ENCODE measurements around the gene CREB3L2. TPM values are rescaled to one million over a fixed set of nuclear protein-coding genes. Genes with fewer than 3 reads are reported as not detected.
A peak's percentile ranks its signal among the peaks of the same experiment; 100 is the strongest.

Gene CREB3L2
- total and polyA plus RNA-seq, 2 of the 8 experiments (the other 6 are each of a cell fraction or from before 2014, with no cell fraction given) = 14.4 to 48.3 TPM

DNA sequence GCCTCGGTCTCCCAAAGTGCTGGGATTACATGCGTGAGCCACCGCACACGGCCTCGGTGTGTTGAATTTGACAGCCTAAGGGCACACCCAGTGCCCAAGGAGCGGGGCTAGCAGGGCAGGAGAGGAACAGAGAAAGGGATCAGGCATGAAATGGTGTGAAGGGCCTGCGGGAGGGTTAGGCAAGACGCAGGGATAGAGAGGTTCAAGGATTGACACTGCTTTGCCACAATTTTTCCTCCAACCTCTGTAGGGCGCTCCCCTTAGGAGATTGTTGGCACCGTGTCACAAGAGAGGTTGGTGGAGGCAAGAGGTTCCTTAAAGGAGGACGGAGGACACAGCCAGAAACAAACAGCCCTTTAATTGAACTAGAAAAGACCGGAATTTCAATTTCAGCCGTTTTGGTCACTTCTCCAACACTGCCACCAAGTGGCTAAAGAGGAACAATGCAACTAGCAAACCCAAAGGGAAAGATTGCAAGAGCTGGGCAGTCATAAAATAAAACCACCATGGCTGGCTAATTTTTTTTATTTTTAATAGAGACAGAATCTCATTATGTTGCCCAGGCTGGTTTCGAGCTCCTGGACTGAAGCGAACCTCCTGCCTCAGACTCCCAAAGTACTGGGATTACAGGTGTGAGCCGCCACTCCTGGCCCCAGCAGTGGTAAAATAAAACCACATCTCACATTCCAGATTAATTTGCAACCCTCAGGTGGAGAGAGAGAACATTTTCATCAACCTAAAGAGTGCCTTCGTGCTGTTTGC is 6.9 kb upstream of the CREB3L2 start:
- no peak overlapping the region for H2BK120ac ChIP-seq (replicated peaks; ENCODE audit: low read depth, low read length)
- ChIA-PET CTCF (ENCODE audit: partially characterized antibody) (interaction anchor here (0.6 to 14.1 kb wide), 26 partner anchors 8 to 501 kb away, joined by 3 to 167 read pairs (median 4); no protein-coding TSS in a partner anchor), POLR2A (ENCODE audit: partially characterized antibody) (no interaction called here)
- H4K20me1 ChIP-seq (replicated peaks in 1 of 2; ENCODE audit: control insufficient read depth in 1 of 2, insufficient read depth in 2 of 2, low read length in 2 of 2) = no peaks in the 10 kb centered on the region
- H3K9ac ChIP-seq (replicated peaks in 1 of 4; ENCODE audit: extremely low read depth in 1 of 4, low read depth in 3 of 4, low read length in 3 of 4) = no peak overlapping the region
- H4K91ac ChIP-seq (replicated peaks; ENCODE audit: insufficient read length, low read length) = peak overlapping the region; percentile 61
- peak overlapping the region; percentile 56 for H2BK20ac ChIP-seq (ENCODE audit: low read length)
- no peak overlapping the region for H3K14ac ChIP-seq (ENCODE audit: insufficient read length)
- H3K23ac ChIP-seq (ENCODE audit: insufficient read length) = no peak overlapping the region
- no peak overlapping the region for H3K56ac ChIP-seq (replicated peaks; ENCODE audit: insufficient read length, low read depth, low read length)
- H3K4me3 ChIP-seq (ENCODE audit: extremely low read depth in 1 of 4, insufficient read depth in 2 of 4, low read depth in 3 of 4, low read length in 4 of 4) = no peak overlapping the region
- H2AFZ ChIP-seq (ENCODE audit: low read length) = peak overlapping the region; percentile 87
- no peak overlapping the region for H2AK5ac ChIP-seq (ENCODE audit: low read depth, low read length)
- H3K23me2 ChIP-seq (ENCODE audit: low read depth, low read length) = no peaks in the 10 kb centered on the region
- no peaks in the 10 kb centered on the region for H3K27me3 ChIP-seq (replicated peaks in 1 of 4; ENCODE audit: control insufficient read depth in 3 of 4, extremely low read depth in 1 of 4, insufficient read depth in 3 of 4, low read length in 3 of 4)
- no peaks in the 10 kb centered on the region for H3K36me3 ChIP-seq (ENCODE audit: control insufficient read depth in 2 of 4, insufficient read depth in 4 of 4, low read length in 3 of 4)
- H3K4me1 ChIP-seq (replicated peaks in 1 of 4; ENCODE audit: control insufficient read depth in 3 of 4, insufficient read depth in 4 of 4, low read length in 3 of 4) = peaks cover 0 to 2% (median 1%) of the 10 kb centered on the region in 4 experiments; a peak in 2 of 7 replicates
- WGBS, 2 experiments (ENCODE audit: extremely low coverage in 1 of 2, insufficient coverage in 1 of 2, insufficient read length in 1 of 2, insufficient replicate concordance in 2 of 2, low coverage in 1 of 2, low lambda C conversion rate in 2 of 2, missing lambda C conversion rate in 1 of 2) = 60% methylated on average over 17 of the region's 17 CpGs; no CpG with 5 or more reads in 1 of the 2 experiments
- H3K79me2 ChIP-seq (ENCODE audit: control insufficient read depth in 1 of 2, insufficient read depth in 2 of 2, low read length in 2 of 2) = no peaks in the 10 kb centered on the region
- H3K4me2 ChIP-seq (ENCODE audit: insufficient read depth in 1 of 2, low read depth in 2 of 2, low read length in 2 of 2) = no peak overlapping the region
- no peak overlapping the region for H4K5ac ChIP-seq (ENCODE audit: insufficient read length, low read depth, low read length)
- H3K9me3 ChIP-seq (ENCODE audit: insufficient read depth in 2 of 2, low read depth in 1 of 2, low read length in 1 of 2) = no peaks in the 10 kb centered on the region
- H4K8ac ChIP-seq (ENCODE audit: extremely low read depth, insufficient read depth, low read length) = no peak overlapping the region
- H2BK12ac ChIP-seq (ENCODE audit: low read depth, low read length) = peak overlapping the region; percentile 98; the same call in 1 of the 2 replicates
- peak overlapping the region; percentile 17 for H3K4ac ChIP-seq (replicated peaks; ENCODE audit: insufficient read length, low read depth, low read length)
- DNase-seq (ENCODE audit: low read depth in 1 of 2, low spot score in 2 of 2) (peak in 1 of 2 experiments; percentile 57), FAIRE-seq (peak; percentile 94)
- H2BK15ac ChIP-seq (ENCODE audit: low read length) = peak overlapping the region; percentile 75; the same call in 1 of the 2 replicates
- H3K18ac ChIP-seq (ENCODE audit: extremely low read depth, low read length) = peak overlapping the region; percentile 62; the same call in 1 of the 2 replicates
- H2BK5ac ChIP-seq (ENCODE audit: low read depth, low read length) = peak overlapping the region; percentile 92
- H3K79me1 ChIP-seq (ENCODE audit: low read depth, low read length) = no peaks in the 10 kb centered on the region
- no peak overlapping the region for H3K27ac ChIP-seq (ENCODE audit: low read depth, low read length)
- TF ChIP-seq ASH2L (IDR thresholded peaks at IDR 0.05; ENCODE audit: low read length) (peak; percentile 30), HDAC6 (IDR thresholded peaks at IDR 0.05; ENCODE audit: low read depth, low read length) (no peak), NANOG (IDR thresholded peaks at IDR 0.05; ENCODE audit: insufficient read depth, low read depth, low read length, poor library complexity, severe bottlenecking) (no peak), PHF8 (conservative IDR thresholded peaks at IDR 0.05; ENCODE audit: low read depth, low read length) (no peak), JUN (IDR thresholded peaks at IDR 0.05; ENCODE audit: low read depth, low read length) (no peak), CTBP2 (IDR thresholded peaks at IDR 0.05; ENCODE audit: borderline replicate concordance, insufficient read depth, insufficient read length, low read length) (no peak), TEAD4 (IDR thresholded peaks at IDR 0.05; ENCODE audit: low read depth, low read length) (0 out of 2 replicates have a peak, but pooled peaks have one; percentile 9), NRF1 (IDR thresholded peaks at IDR 0.05; ENCODE audit: low read depth, low read length) (no peak), KDM1A (IDR thresholded peaks at IDR 0.05; ENCODE audit: borderline replicate concordance, low read length) (peak; percentile 59; the same call in 1 of the 2 replicates), CBX8 (IDR thresholded peaks at IDR 0.05; ENCODE audit: borderline replicate concordance, low read depth, low read length) (no peak), EGR1 (IDR thresholded peaks at IDR 0.05; ENCODE audit: borderline replicate concordance, low read depth, low read length) (no peak), KDM5A (IDR thresholded peaks at IDR 0.05; ENCODE audit: low read length) (no peak)
